Daoy (cell line): ENCODE data around the gene RNF138. TPM values are rescaled to one million over a fixed set of nuclear protein-coding genes. Genes with fewer than 3 reads are reported as not detected.
"Not testable (repeated sequence)": the region's sequence is repeated elsewhere in the genome, so short reads cannot be mapped to it uniquely, and the experiment has no call there.

Experiments
- DNase-seq: peaks from one replicate; pipeline ENCODE4 v3.0.0-alpha.2; 2015; ENCODE audit warnings: low read depth
- total RNA-seq: library from RNA; depleted of rRNA; stranded (reverse); fragments of >200 nt; shearing (Covaris generic); gene quantifications from 2 replicates; pipeline ENCODE4 v1.2.3, GENCODE V29; 2014

The RNF138 gene
- total RNA-seq, 1 experiment from 2014 or later = 35.7 TPM

DNA sequence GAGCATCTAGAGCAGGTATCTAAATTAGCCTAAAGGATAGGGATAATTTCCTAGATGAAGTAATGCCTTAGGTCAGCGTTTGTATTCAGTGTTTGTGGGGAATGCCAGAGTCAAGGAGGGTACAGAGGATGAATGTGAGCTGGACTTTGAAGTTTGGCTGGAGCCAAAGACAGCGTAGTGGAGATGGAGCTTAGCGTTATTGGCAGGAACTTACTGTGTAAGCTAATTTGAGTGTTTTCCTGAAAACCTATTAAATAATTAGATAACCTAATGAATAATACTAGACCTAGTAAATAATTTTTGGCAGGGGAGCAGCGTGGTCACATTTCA is 4.2 kb downstream of the RNF138 start:
- DNase-seq = no peak

DNA sequence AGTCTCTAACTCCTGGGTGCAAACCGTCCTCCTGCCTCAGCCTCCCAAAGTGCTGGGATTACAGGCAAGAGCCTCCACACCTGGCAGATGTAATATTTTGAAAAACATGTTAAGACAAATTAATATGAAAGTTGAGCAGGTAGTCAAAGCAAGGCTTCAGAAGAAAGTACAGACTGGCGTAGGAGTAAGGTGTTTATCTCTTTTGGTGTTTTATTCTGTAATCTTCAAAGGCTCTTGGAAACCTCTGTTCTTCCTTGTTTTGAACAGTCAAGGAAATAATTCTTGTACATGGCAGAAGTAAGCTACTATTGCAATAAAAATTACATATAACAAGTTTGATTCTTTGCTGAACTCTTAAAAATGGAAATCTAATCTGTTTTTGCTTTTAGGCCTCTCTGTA is 5.3 kb downstream of the RNF138 start:
- no peak for DNase-seq

DNA sequence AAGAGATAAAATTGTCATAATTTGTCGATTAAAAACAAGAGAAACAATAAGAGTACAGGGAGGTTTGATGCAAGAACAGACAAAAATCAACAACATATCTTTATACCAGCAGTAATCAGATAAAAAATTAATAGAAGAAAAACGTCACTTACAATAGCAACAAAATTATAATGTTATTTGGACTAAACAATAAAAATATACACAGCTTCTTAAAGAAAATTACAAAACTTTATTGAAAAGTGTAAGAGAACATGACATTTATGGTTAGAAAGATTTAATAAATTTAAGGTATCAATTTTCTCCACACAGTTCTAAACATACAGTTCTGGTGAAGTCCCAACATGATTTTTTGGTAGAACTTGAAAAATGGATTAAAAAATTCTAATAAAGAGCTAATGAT is 12.8 kb downstream of the RNF138 start:
- DNase-seq = no peak

DNA sequence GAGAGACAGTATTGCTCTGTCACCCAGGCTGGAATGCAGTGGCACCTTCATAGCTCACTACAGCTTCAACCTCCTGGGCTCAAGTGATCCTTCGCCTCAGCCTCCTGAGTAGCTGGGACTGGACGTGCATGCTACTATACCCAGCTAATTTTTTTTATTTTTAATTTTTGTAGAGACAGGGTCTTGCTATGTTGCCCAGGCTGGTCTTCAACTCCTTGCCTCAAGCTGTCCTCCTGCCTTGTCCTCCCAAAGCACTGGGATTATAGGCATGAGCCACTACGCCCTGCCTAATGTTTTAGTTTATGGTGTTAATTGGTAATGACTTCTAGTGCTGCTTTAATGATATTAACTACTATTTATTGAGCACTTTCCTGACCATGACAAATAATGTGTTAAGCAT is 18.3 kb downstream of the RNF138 start:
- no peak for DNase-seq

DNA sequence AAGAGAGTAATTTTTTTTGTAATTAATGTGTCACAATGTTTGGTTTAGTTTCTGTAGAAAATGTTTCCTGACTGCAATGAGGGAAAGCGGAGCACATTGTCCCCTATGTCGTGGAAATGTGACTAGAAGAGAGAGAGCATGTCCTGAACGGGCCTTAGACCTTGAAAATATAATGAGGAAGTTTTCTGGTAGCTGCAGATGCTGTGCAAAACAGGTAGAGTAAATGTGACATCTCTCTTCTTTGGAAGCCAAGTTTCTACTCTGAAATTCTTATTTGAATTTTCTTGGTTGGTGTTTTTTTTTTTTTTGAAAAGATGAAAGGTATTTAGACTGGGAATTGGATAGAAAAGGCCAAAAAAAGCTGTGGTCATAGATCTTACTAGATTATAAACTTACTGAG is 20.0 kb downstream of the RNF138 start:
- DNase-seq = no peak

DNA sequence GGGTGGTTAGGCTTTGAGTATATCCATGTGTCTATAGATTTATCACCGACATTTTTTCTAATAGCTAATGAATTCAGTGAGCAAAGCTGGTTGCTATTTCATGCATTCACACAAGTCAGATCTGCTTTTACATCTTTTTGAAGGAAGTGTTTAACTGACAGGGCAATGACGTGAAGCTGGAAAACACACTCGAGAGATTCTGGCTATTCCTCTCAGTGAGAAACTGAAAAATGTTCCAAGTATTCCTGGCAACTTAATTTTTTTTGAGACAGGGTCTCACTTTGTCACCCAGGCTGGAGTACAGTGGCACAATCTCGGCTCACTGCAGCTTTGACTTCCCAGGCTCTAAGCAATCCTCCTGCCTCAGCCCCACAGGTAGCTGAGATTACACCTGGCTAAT is 21.2 kb downstream of the RNF138 start:
- DNase-seq = no peak

DNA sequence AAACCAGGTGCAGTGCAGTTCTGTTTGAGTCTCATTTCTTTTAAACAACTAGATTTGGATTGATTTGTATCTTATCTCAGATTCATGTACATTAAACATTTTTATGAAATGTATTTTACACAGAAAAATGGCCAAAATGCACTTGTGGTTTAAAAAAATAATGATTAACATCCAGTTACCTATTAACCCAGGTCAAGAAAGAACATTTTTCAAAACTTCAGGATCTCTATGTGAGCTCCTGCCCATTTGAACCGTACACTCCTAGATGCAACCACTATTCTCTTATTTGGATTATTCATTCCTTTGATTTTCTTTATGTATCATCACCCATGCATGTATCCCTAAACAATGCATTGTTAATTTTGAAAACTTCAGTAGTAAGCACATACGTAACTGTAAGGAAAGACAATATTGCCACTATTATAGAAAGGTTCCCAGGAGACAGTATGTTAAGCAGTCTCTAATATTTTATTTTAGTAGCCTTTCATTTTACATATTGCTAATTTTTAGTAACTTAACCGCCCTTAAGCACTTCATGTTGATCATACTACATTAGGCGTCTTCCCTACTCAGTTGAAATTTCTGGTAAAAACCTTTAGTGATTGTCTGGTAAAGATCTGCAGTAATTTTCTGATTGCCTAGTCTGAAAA is 22.7 kb downstream of the RNF138 start:
- DNase-seq = no peak

DNA sequence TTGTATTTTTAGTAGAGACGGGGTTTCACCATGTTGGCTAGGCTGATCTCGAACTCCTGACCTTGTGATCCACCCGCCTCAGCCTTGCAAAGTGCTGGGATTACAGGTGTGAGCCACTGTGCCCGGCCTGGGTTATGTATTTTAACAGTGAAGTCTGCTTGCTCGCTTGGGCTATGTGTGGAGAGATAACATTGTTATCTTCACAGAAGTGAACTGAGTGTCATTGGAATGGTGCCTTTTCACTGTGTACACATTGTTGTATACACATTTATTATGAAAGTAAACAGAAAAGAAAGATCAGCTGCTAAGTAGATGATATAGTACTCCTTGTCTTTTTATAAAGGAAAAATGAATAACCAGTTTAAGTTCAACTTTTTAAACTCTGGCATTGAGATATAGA is 30.4 kb downstream of the RNF138 start:
- DNase-seq = no peak

DNA sequence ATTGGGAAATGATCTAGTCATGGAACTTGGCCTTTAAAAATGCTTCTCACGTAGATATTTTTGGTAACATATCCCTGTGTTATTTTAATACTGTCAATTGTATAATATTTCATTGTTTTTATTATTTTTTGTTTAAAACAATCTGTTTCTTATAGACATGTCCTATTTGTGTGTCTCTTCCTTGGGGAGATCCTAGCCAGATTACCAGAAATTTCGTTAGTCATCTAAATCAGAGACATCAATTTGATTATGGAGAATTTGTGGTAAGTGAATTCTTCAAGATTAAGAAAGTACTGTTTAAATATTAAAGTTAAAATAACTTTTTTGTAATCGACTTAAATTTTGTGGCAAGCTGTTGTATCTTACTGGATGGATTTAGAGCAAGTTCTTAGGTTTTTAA is 34.9 kb downstream of the RNF138 start:
- DNase-seq = no peak

DNA sequence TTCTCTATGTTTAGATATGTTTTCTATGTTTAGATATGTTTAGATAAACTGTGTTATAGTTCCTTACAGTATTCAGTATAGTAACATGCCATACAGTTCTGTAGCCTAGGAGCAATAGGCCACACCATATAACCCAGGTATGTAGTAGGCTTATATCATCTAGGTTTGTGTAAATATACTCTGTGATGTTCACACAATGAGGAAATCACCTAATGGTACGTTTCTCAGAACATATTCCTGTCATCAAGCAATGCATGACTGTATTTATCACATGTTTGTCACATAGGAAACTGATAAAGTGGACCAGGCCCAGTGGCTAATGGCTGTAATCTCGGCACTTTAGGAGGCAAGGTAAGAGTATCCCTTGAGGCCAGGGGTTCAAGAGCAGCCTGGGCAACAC is 44.0 kb downstream of the RNF138 start:
- DNase-seq = no peak

DNA sequence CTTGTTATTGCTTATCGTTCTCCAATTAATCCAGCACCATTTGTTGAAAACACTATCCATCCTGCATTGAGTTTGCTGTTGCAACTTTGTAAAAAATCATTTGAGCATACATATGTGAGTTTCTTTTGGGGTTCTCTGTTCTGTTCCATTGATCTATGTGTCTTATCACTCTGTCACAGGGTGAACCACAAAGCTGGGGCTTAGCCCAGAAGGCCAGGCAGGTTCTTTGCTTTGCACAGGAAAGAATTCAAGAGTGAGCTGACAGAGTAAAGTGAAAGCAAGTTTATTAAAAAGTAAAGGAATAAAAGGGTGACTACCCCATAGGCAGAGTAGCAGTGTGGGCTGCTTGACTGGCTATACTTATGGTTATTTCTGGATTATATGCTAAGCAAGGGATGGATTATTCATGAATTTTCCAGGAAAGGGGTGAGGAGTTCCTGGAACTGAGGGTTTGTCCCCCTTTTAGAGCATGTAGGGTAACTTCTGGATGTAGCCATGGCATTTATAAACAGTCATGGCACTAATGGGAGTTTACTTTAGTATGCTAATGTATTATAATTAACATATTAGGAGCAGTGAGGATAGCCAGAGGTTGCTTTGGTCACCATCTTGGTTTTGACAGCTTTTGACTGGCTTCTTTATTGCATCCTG is 46.8 kb downstream of the RNF138 start:
- no peak for DNase-seq

DNA sequence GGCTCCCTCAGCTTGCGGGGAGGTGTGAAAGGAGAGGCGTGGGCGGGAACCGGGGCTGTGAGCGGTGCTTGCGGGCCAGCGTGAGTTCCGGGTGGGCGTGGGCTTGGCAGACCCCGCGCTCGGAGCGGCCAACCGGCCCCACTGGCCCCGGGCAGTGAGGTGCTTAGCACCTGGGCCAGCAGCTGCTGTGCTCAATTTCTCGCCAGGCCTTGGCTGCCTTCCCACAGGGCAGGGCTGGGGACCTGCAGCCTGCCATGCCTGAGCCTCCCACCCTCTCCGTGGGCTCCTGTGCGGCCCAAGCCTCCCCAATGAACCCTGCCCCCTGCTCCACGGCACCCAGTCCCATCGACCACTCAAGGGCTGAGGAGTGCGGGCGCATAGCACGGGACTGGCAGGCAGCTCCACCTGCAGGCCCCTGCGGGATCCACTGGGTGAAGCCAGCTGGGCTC is 48.2 kb downstream of the RNF138 start:
- DNase-seq = no peak

DNA sequence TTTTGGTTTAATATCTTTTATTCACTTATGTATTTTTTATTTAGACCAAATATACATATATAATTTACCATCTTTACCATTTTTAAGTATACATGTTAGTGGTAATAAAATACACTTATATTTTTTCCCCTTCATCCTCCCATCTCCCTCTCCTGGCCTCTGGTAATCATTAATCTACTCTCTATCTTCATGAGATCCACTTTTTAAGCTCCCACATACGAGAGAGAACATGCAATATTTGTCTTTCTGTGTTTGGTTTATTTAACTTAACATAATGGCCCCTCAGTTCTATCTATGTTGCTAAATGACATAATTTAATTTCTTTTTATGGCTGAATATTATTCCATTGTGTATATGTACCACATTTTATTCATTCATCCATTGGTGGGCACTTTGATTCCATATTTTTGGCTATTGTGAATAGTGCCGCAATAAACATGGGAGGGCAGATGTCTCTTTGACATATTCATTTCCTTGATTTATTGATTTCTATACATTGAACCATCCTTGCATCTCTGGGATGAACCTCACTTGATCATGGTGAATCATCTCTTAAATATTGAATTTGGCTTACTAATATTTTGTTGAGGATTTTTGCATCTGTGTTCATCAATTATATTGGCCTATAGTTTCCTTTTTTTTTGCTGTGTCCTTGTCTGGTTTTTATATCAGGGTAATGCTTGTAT is 56.7 kb downstream of the RNF138 start:
- DNase-seq = no peak

DNA sequence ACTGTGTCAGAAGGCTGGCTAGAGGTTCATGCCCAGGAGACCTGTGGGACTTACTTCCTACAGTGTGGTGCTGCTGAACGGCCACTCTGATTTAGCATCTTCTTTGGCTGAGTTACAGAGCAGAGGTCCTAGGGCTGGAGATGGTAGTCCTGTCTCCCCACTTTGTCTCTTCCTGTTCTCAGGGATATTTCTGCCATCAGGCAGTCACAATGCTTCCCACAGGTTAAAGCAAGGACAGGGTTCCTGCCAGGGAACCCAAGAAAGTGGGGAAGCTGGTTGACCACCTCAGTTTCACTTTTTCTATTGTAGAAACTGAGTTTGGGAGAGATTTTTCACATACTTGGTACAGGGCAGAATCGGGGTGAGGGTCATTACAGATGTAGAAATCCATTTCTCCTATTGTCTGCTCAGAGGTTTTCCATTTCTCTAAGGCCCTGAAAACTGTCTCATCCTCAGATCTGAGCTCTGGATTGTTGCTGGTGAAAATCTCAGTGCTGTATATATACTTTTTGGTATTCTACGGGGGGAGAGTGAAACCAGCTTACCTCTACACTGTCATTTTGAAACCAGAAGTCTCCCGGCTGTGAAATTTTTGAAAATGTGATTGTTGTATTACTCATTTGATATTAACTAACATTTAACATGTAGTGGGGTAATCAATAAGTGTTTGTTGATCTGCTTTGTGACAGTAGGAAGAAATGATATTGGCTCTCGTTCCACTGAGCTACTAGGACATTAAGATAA is 61.2 kb downstream of the RNF138 start:
- DNase-seq = no peak

DNA sequence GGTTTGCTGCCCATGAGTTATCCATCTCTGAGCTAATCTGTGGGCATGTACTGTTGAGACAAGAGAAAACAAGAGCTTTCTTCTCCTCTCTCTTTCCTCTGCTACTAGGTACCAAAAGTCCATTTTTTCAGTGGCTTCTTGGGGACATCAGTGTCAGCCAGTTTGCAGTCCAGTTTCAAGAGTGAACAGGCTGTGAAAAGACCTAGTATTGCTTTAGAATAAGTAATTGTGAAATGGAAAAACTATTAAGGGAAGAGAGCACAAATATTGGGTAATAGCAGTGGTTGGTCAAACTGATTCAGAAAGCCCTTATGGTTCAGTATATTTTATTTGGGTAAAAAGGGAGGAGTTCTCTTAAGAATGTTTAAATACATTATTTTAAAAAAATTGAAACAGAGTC is 65.2 kb downstream of the RNF138 start:
- DNase-seq = no peak

DNA sequence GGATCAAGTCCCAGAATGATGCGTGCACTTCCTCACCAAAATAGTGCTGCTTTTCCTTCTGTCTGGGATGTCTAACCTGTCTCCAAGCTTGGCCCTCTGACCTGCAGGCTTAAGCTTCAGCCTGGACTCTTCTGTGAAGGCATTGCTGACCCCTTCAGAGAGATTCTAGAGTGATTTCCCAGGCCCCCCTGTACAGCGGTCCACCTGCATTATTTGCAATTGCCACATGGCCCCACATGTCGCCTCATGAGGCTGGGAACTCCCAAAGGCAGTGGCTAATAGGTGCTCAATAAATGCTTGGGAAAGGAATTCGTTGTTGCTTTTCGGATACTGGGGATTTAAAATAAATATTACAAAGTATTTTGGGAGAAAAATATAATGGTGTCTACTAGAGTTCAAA is 65.9 kb downstream of the RNF138 start:
- no peak for DNase-seq

DNA sequence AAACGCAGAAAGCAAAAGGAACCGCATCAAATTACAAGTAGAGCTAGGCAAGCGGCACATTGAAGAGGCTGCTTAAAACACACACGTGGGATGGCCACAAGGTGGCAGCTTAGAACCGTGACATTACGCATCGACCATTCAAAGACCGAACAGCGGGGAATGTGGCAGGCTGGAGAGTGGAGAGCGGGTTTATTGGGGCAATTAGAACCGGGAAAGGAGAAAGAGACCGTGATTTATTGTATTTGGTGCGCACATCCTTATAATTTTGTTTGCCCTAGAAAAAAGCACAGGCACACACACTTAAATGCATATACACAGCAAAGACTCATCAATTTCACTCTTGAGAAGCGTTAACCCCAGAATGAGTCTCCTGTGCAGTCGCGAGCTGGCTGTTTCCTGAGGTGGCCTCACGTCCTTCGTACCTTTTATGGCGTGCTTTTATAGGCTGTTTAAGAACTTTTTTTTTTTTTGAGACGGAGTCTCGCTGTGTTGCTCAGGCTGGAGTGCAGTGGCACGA is 66.5 kb downstream of the RNF138 start:
- peak; percentile 86 for DNase-seq

DNA sequence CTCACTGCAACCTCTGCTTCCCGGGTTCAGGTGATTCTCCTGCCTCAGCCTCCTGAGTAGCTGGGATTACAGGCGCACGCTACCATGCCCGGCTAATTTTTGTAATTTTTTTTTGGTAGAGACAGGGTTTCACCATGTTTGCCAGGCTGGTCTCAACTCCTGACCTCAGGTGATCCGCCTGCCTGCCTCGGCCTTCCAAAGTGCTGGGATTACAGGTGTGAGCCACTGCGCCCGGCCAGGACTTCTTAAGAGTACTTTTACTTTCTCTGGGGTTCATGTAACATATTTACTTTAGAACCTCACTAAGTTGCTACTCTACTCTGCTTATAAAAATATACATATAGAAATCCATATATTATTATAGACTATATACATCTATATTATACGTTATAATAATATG is 67.0 kb downstream of the RNF138 start:
- not testable (repeated sequence) for DNase-seq

DNA sequence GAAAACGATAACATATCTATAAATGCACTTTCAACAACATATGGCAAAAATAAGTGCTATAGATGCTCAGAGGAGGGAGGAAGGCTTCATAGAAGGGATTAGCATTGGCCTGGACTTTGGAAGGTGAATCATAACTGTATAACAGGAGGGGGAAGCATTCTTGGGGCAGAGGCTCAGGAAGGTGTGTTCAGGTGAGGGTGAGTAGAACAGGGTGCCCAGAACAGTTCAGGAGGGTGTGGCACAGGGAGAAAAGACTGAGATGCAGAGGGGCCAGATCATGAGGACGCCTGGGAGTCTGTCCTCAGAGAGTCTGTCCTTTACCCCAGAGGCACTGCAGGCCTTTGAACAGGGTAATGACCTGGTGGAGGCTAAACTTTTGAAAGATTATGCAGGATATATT is 68.9 kb downstream of the RNF138 start:
- DNase-seq = no peak

DNA sequence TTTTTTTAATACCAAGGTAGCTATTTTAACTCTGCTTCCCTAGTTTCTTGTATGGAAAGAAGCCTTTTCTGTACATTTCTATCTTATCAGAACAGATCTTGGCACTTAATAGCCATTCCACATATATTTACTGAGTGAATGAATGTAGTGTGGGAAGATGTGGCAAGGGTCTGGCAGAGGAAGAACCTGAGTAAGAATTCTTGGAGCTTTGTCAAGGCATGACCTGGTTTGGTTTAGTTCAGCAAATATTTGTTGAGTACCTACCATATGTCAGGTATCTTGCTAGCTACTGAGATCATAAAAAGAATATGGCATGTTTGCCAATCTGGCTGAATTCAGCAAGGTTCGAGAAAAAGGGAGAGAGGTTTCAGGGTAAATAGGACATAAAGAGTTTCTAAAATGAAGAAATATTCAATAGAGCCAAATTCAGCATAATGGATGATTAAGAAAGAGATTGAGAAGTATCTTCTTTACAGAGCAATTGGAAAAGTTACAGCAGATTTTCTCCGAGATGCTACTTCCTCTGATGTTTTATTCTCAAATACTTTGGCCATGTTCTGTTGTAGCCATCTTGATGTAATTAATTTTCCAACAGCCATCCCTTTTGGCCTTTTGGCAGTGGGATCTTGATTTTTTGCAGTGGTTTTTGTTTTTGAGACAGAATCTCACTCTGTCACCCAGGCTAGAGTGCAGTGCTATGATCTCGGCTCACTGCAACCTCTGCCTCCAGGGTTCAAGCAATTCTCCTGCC is 76.5 kb downstream of the RNF138 start:
- DNase-seq = no peak

DNA sequence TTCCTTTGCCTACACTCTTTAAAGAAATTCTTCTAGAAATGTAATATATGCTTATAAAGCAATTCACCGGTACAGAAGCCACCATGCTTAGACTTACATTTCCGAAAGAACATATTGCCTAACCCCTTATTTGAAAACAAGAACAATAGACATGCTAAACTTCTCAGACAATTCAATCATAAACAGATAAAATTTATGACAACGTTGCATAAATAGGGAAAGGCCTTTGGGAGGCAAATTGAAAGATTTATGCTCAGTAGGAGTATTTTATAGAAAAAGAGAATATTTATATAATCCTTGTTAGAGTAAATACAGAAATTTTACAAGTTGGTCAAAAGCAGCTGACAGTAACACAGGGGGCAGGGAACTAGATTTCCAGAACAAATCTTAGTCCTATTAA is 82.0 kb downstream of the RNF138 start:
- no peak for DNase-seq

DNA sequence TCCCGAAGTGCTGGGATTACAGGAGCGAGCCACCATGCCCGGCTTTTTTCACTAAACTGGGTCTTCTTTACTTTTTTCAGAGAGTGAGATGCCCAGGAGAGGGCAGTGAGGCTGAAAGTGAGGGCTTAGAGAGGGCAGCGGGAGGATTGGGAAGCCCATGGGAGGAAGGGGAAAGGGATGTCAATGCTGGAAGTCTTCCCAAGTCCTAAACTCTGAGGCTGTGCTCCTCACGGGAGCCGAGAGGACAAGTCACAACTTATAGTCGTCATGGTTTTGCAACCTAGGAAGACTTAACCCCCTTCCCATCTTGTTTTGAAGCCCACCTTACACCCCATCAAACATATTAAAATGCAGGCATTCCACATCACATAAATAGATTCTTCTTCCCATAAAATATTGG is 83.0 kb downstream of the RNF138 start:
- DNase-seq = no peak
